KOPT-K1 (cell line): ENCODE measurements around the gene SPRED2.

Experiments
- H3K27ac ChIP-seq: fragments of 200-600 bp; sonication (generic); 2 replicates; pipeline ENCODE4 v1.5.1; 2016; ENCODE audit warnings: antibody characterized with exemption, mild to moderate bottlenecking, low read depth, low read length; ENCODE audit not compliant: poor library complexity, severe bottlenecking
- H3K36me3 ChIP-seq: fragments of 200-600 bp; sonication (generic); 2 replicates; pipeline ENCODE4 v1.5.1; 2017; ENCODE audit warnings: antibody characterized with exemption, mild to moderate bottlenecking, low read length, moderate library complexity; ENCODE audit not compliant: insufficient read depth
- H3K9me3 ChIP-seq: fragments of 200-600 bp; sonication (generic); 2 replicates; pipeline ENCODE4 v1.5.1; 2017; ENCODE audit warnings: antibody characterized with exemption, low read length, mild to moderate bottlenecking; ENCODE audit not compliant: insufficient read depth, poor library complexity, severe bottlenecking

SPRED2 gene

GRCh38 chr2:65431421-65432226 lies 775 bp downstream of the SPRED2 start:
- H3K9me3 ChIP-seq, result no peaks in the 10 kb centered on the region
- H3K27ac ChIP-seq, result peak overlapping the region; percentile 70
- H3K36me3 ChIP-seq, result peaks cover 12% of the 10 kb centered on the region; the same call in 1 of the 2 replicates

- Histone ChIP-seq H3K36me3 (peaks cover 12% of the 10 kb centered on the region; the same call in 1 of the 2 replicates), H3K9me3 (no peaks in the 10 kb centered on the region), H3K27ac (peak overlapping the region; percentile 70)
Measured at GRCh38 chr2:65430603-65431420, 1.6 kb downstream of the SPRED2 start.

DNA sequence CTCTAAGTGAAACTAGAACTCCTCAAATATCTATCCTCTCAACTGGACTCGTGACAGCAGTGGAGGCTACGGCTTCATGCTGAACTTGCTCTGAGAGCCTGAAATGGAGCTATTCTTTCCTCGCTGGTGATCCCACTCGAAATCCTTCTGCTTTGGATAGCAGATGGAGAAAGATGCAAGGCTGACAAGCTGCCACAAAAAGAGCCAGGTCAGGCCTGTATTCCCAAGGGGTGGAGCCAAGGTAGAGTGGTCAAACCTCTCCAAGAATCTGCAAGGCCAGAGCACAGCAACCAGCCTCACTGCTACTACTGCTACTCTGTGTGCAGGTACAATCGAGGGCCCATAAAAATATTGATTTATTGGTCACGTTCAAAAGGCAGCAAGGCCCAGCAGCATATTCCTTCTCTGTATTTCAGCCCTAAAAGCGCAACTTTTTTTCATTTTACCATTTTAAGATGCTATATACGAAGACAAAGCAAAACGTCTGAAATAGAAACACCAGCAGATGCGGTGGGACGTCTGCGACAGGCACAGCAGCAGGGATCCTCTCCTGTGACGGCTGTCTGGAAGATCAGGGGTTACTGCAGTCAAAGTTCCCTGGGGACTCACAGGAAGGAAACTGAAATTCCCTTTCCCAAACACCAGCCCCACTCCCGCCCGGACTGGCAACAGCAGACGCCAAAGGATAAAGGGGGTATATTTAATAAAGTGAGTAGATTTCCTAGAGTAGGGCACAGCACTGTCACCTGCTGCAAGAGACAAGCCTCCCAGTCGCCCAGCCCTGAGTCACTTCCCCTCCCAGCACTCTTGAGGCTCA lies 2.4 kb downstream of the SPRED2 start:
- peaks cover 12% of the 10 kb centered on the region; the same call in 1 of the 2 replicates for H3K36me3 ChIP-seq
- H3K9me3 ChIP-seq, result no peaks in the 10 kb centered on the region
- H3K27ac ChIP-seq, result peak overlapping the region; percentile 70

GRCh38 chr2:65427532-65427931 lies 4.9 kb downstream of the SPRED2 start:
- Histone ChIP-seq H3K27ac (no peak overlapping the region), H3K36me3 (peaks cover 12% of the 10 kb centered on the region; the same call in 1 of the 2 replicates), H3K9me3 (no peaks in the 10 kb centered on the region)

DNA sequence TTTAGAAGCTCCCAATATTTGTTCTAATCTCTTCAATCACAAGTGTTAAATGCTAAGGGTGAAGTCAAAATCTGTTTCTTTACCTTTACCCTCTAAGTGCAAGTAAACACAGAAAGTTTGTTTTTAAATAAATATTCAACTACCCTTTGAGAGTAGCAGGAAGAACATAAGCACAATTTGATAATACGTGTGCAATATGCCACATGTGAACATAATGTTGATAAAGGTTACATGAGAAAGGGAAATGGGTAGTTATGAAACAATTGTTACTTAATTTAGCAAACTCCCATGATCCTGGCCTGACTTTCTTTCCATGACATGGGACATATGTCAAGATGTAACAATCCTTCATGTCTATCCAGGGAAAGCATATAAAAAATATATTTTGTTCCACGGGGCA lies 7.1 kb downstream of the SPRED2 start:
- Histone ChIP-seq H3K9me3 (no peaks in the 10 kb centered on the region), H3K27ac (no peak overlapping the region), H3K36me3 (peaks cover 12% of the 10 kb centered on the region; the same call in 1 of the 2 replicates)

DNA sequence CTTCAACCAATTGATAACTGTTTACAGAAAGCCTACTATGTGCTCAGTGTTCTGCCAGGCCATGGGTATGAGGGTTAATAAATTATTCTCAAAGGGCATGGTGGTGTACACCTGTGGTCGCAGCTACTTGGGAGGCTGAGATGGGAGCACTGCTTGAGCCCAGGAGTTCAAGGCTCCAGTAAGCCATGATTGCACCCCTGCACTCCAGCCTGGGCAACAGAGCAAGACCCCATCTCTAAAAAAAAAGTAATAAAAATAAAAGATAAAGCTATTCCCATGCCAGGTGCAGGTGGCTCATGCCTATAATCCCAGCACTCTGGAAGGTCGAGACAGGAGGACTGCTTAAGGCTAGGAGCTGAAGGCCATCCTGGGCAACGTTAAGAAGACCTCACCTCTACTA lies 8.0 kb downstream of the SPRED2 start:
- Histone ChIP-seq H3K36me3 (peaks cover 6% of the 10 kb centered on the region; the same call in 1 of the 2 replicates), H3K27ac (no peak overlapping the region), H3K9me3 (no peaks in the 10 kb centered on the region)

DNA sequence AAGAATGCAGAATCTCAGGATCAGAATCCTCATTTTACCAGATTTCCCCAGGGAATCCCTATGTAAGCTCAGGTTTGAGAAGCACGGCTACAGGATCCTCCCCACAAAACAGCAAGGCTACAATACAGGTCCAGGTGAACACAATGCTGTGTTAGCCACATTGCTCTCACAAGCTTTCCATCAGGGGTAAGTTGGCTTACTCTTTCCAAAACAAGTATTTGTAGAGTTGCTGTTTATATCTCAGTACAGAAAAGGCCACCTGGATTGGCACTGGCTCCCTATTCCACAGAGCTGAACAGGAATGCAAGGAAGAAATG lies 11.0 kb downstream of the SPRED2 start:
- H3K9me3 ChIP-seq, result no peaks in the 10 kb centered on the region
- peak overlapping the region; percentile 55 for H3K27ac ChIP-seq
- no peaks in the 10 kb centered on the region for H3K36me3 ChIP-seq

DNA sequence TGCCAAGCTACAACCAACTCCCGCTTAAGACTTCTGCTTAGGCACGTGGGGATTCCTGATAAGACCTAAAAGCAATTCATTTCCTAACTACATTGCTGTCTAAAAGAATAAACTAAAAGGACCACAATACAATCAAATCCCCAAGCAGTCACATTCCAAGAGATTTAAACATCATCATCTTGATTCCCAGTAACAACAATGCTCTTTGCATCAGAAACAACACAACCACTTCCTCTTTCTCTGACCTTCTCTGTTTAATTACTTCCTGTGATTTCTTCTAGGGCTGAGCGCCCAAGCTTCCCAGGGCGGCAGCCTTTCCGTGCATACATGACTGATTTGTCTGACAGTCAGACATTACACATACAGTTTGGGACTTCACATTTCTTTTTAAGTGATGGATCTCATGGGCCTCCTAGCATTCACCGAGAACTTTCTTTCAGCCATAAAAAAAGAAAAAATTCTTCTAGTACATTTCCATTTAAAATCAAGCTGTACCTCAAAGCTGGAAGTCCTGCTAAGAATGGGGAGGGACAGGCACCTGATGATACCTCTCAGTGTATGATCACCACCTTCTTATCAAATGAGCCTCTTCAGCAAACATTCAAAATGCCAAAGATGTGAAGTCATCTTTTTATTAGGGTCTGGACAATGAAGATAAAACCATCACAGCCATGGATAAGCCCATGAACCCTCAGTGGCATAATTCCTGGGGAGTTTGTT lies 11.5 kb downstream of the SPRED2 start:
- Histone ChIP-seq H3K27ac (peak overlapping the region; percentile 55), H3K36me3 (no peaks in the 10 kb centered on the region)

GRCh38 chr2:65417509-65418085 lies 14.8 kb downstream of the SPRED2 start:
- no peaks in the 10 kb centered on the region for H3K9me3 ChIP-seq
- no peaks in the 10 kb centered on the region for H3K36me3 ChIP-seq
- H3K27ac ChIP-seq, result peak overlapping the region; percentile 86

More for the DNA sequence above, 11.5 kb downstream of the SPRED2 start:
- no peaks in the 10 kb centered on the region for H3K9me3 ChIP-seq

- H3K27ac ChIP-seq, result peak overlapping the region; percentile 86
- H3K9me3 ChIP-seq, result no peaks in the 10 kb centered on the region
- H3K36me3 ChIP-seq, result no peaks in the 10 kb centered on the region
Measured at GRCh38 chr2:65416945-65417344, 15.5 kb downstream of the SPRED2 start.

DNA sequence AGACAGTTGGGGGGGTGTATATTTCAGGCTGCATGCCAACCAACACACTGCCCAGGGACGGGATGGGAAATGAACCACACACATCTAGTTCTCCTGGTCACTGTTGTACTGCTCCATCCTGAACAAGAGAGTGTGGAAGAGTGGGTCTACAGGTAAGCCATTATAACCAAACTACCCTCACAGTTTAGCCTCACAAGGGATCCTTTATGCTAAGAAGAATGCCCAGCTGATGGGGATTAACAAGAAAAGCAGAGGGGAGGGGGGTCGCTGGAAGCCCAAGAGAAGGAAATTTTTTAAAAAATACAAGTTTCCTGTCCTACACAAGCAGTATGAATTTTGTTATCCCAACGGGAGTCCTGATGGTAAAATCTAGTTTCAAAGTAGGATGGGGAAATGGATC lies 16.1 kb downstream of the SPRED2 start:
- Histone ChIP-seq H3K9me3 (no peaks in the 10 kb centered on the region), H3K27ac (peak overlapping the region; percentile 86), H3K36me3 (no peaks in the 10 kb centered on the region)

GRCh38 chr2:65415091-65415490 lies 17.3 kb downstream of the SPRED2 start:
- Histone ChIP-seq H3K9me3 (no peaks in the 10 kb centered on the region), H3K36me3 (no peaks in the 10 kb centered on the region), H3K27ac (peak overlapping the region; percentile 86)

DNA sequence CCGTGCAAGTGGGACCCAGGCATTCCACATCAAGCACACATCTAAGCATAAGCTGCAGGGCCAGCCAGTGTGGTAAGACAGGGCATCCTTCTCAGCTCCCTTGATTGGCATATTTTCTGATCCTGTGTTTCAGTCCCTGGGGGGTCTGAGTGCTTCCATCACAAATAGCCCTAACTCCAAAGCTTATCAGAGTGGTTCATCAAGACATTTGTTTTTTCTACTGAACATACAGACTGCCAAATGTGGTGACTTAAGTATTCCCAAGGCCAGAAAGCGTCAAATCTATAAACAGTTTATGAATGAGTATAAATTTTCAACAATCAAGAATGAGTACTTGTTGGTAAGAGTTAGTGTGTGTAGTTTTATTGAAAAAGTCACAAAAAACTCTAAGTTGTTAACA lies 18.8 kb downstream of the SPRED2 start:
- H3K36me3 ChIP-seq, result no peaks in the 10 kb centered on the region
- peak overlapping the region; percentile 86 for H3K27ac ChIP-seq
- no peaks in the 10 kb centered on the region for H3K9me3 ChIP-seq

- H3K27ac ChIP-seq, result peak overlapping the region; percentile 86
- H3K36me3 ChIP-seq, result no peaks in the 10 kb centered on the region
- H3K9me3 ChIP-seq, result no peaks in the 10 kb centered on the region
Measured at GRCh38 chr2:65413106-65413505, 19.3 kb downstream of the SPRED2 start.
